ENCODE data around the gene ARFGAP1. TPM values are rescaled to one million over a fixed set of nuclear protein-coding genes. Genes with fewer than 3 reads are reported as not detected.

The ARFGAP1 gene
- total RNA-seq, 4 donors from 2014 or later: 31.0 to 55.1 (median 36.9) TPM

GRCh38 chr20:63322146-63322932 is 49.7 kb downstream of the ARFGAP1 start:
- 57 to 72% methylated on average over 31 of the region's 34 CpGs for WGBS, 2 donors
- intact Hi-C loops (cut with DNase I; ENCODE audit: low total_unique reads): no loop called here
- TF ChIP-seq POLR2A (IDR thresholded peaks at IDR 0.05) (no peak), CTCF (IDR thresholded peaks at IDR 0.05) (no peak)
- H3K4me3 ChIP-seq (ENCODE audit: low read depth, poor library complexity, severe bottlenecking): no peak overlapping the region
- peak in 1 of 2 donors; percentile 76 for DNase-seq (ENCODE audit: low spot score in 2 of 2)

GRCh38 chr20:63322933-63323273 is 50.3 kb downstream of the ARFGAP1 start:
- DNase-seq (ENCODE audit: low spot score in 2 of 2): no peak
- intact Hi-C loops (cut with DNase I; ENCODE audit: low total_unique reads): no loop called here
- TF ChIP-seq CTCF (IDR thresholded peaks at IDR 0.05) (no peak), POLR2A (IDR thresholded peaks at IDR 0.05) (no peak)
- H3K4me3 ChIP-seq (ENCODE audit: low read depth, poor library complexity, severe bottlenecking): no peak overlapping the region
- WGBS, 2 donors: 34 to 35% methylated on average over 15 of the region's 15 CpGs

- intact Hi-C loops (cut with DNase I; ENCODE audit: low total_unique reads): no loop called here
- WGBS, 2 donors: 60 to 69% methylated on average over 17 of the region's 18 CpGs
- H3K4me3 ChIP-seq (ENCODE audit: low read depth, poor library complexity, severe bottlenecking): no peak overlapping the region
- DNase-seq (ENCODE audit: low spot score in 2 of 2): peak in 1 of 2 donors; percentile 13
- TF ChIP-seq POLR2A (IDR thresholded peaks at IDR 0.05): no peak
- no peak for TF ChIP-seq CTCF (IDR thresholded peaks at IDR 0.05)
These were observed 50.9 kb downstream of the ARFGAP1 start for GRCh38 chr20:63323357-63323981.

- no peak for TF ChIP-seq POLR2A (IDR thresholded peaks at IDR 0.05)
- no peak for TF ChIP-seq CTCF (IDR thresholded peaks at IDR 0.05)
- WGBS, 2 donors: 87 to 98% methylated on average over 5 to 8 of the region's 10 CpGs
- intact Hi-C loops (cut with DNase I; ENCODE audit: low total_unique reads): no loop called here
- peak in 1 of 2 donors; percentile 68 for DNase-seq (ENCODE audit: low spot score in 2 of 2)
- H3K4me3 ChIP-seq (ENCODE audit: low read depth, poor library complexity, severe bottlenecking): no peak overlapping the region
These were observed 52.4 kb downstream of the ARFGAP1 start for GRCh38 chr20:63325021-63325471.

- DNase-seq (ENCODE audit: low spot score in 2 of 2): no peak
- intact Hi-C loops (cut with DNase I; ENCODE audit: low total_unique reads): no loop called here
- H3K4me3 ChIP-seq (ENCODE audit: low read depth, poor library complexity, severe bottlenecking): no peak overlapping the region
- TF ChIP-seq CTCF (IDR thresholded peaks at IDR 0.05) (no peak), POLR2A (IDR thresholded peaks at IDR 0.05) (no peak)
- WGBS, 2 donors: 84 to 85% methylated on average over 5 to 7 of the region's 8 CpGs
These were observed 53.1 kb downstream of the ARFGAP1 start for GRCh38 chr20:63325554-63326313.

All from lower leg skin (tissue), 4 donors.